Ovary (tissue), 9 donors: ENCODE measurements around the gene CUBN. TPM values are rescaled to one million over a fixed set of nuclear protein-coding genes. Genes with fewer than 3 reads are reported as not detected.

Source experiments
- DNase-seq, 5 donors: peaks; one replicate each; pipeline ENCODE4 v3.0.0-alpha.2; 2019 to 2020
- H3K27ac ChIP-seq, 2 donors: fragments of 200-600 bp; one replicate each; pipeline versions ENCODE4 v1.5.1 to v1.8.0; 2019 to 2022
- H3K27me3 ChIP-seq: fragments of 200-600 bp; one replicate; pipeline ENCODE4 v1.8.0; 2022
- H3K36me3 ChIP-seq: fragments of 200-600 bp; sonication (generic); one replicate; pipeline ENCODE4 v1.5.1; 2019
- H3K4me1 ChIP-seq: one replicate; pipeline ENCODE4 v1.8.1; 2013; ENCODE audit warnings: mild to moderate bottlenecking, moderate library complexity; ENCODE audit not compliant: insufficient read depth
- H3K4me3 ChIP-seq: fragments of 200-600 bp; sonication (generic); one replicate; pipeline ENCODE4 v1.5.1; 2017
- H3K9me3 ChIP-seq, 2 donors: fragments of 200-600 bp in 1 of 2; sonication (generic) in 1 of 2; one replicate each; pipeline versions ENCODE4 v1.5.1 to v1.8.1; 2013 to 2019; ENCODE audit warnings: mild to moderate bottlenecking in 1 of 2, moderate library complexity in 1 of 2
- EP300 ChIP-seq: sonication (generic); formaldehyde crosslinking; IDR thresholded peaks from one replicate; pipeline ENCODE4 v1.6.1; 2017; ENCODE audit warnings: antibody characterized with exemption
- POLR2A ChIP-seq: fragments of 450-650 bp; IDR thresholded peaks from one replicate; pipeline ENCODE4 v1.6.1; 2017; ENCODE audit warnings: antibody characterized with exemption, mild to moderate bottlenecking, moderate library complexity
- WGBS, 3 donors: extraction: QIAGEN DNeasy Blood & Tissue Kit in 1 of 3; methylation state at CpG; one replicate each; pipeline versions ENCODE4 v1.1.5 to v1.1.7; 2013 to 2017; 5-methylcytosine and 5-hydroxymethylcytosine counted together
- intact Hi-C, 4 donors: fragments of 100-400 bp; cut with DNase I; formaldehyde crosslinking; loops; one replicate each; pipeline versions ENCODE4 v1.11.0 to v1.15.1; 2022 to 2023
- polyA plus RNA-seq, 2 donors: library from polyadenylated mRNA; stranded (reverse); fragments of 200-250 nt in 1 of 2; fragments of 350-450 nt in 1 of 2; fragmentation: Illumina TruSeq in 1 of 2; extraction: RNeasy Lipid Tissue Mini Kit (QIAGEN cat#74804) in 1 of 2; gene quantifications; one replicate each; pipeline ENCODE4 v1.2.3, GENCODE V29; 2013 to 2014
- total RNA-seq, 7 donors: library from RNA; depleted of rRNA in 2 of 7; stranded (reverse); fragments of >200 nt in 2 of 7; fragmentation: NEBNext Ultra II Directional in 3 of 7; extraction: Animal tissue kit (Norgen Biotek cat#: 25700) in 3 of 7; gene quantifications; one replicate each; pipeline versions ENCODE4 v1.1.0 to v1.2.4, GENCODE V29; 2016 to 2023
- TF ChIP-seq, protein P1 (sequence below), 3 donors: fragments of 450-650 bp in 2 of 3; fragments of 200-600 bp in 1 of 3; IDR thresholded peaks; one replicate each; pipeline versions ENCODE4 v1.5.1 to v1.8.0; 2016 to 2022; ENCODE audit warnings: antibody characterized with exemption in 3 of 3, mild to moderate bottlenecking in 1 of 3
- donor health status: DM: no; HTN: no; CAD: no; lungs with moderate emphysema.
- donor health status: DM: no; HTN: no; CAD: no.
- donor health status: Bipolar disorder and iron deficiency.
- donor health status: DM: yes; HTN: yes; CAD: no.
- donor health status: DM: no; HTN: no; CAD: no.
- donor health status: DM: yes; HTN: yes; CAD: no.

The CUBN gene
- total and polyA plus RNA-seq, 9 donors = 1.9 to 5.8 (median 4.0) TPM

DNA sequence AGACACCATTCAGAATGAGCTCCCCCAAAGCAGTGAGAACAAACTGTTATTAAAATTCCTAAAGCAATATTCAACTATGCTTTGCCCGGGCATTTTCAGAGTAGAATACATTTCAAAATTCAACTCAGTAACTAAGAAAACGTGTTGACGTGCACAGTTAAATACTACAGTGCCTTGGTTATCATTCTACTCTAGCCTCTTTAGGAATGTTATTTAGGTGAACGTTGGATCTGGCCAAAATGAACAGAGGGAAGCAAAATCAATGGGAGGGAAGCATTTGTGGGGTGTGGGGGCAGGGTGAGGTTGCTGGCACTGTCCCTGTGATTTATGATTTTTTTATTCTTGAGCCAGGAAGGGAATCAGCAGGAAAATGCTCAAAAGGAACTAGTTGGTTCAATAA lies 339.8 kb downstream of the CUBN start:
- Histone ChIP-seq H3K4me1 (peaks cover 2% of the 10 kb centered on the region), H3K36me3 (no peaks in the 10 kb centered on the region), H3K4me3 (no peak overlapping the region), H3K27me3 (no peaks in the 10 kb centered on the region), H3K27ac (no peak overlapping the region), H3K9me3 (no peaks in the 10 kb centered on the region)
- no peak for TF ChIP-seq POLR2A
- intact Hi-C loops = no loop called here
- WGBS, 3 donors = 59 to 68% (median 61%) methylated on average over 4 of the region's 4 CpGs
- no peak for DNase-seq

DNA sequence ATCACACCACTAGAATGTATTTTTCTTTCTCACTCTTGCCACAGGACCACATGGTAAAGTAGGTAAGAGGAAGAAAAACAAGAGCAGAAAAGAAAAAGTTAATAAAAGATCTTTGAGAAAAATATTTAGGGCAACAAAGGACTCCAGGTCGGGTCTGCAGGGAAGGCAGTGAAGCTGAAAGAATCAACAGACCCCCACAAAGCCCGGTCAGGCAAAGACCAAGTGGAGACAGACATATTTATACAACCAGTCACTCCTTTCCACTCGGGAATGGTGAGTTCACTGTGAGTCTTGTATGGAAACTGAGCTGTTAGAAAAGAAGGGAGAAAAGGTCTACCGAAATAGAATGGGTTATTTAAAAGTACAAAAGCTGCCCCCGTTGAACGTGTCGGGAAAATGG lies 340.4 kb downstream of the CUBN start:
- peaks cover 2% of the 10 kb centered on the region for H3K4me1 ChIP-seq
- WGBS, 3 donors = 69 to 70% (median 70%) methylated on average over 7 of the region's 7 CpGs
- H3K4me3 ChIP-seq = no peak overlapping the region
- no peaks in the 10 kb centered on the region for H3K9me3 ChIP-seq
- intact Hi-C loops = no loop called here
- H3K27me3 ChIP-seq = no peaks in the 10 kb centered on the region
- no peak for DNase-seq
- H3K36me3 ChIP-seq = no peaks in the 10 kb centered on the region
- H3K27ac ChIP-seq = no peak overlapping the region
- TF ChIP-seq POLR2A (no peak), EP300 (no peak)
- TF ChIP-seq, protein P1, sequence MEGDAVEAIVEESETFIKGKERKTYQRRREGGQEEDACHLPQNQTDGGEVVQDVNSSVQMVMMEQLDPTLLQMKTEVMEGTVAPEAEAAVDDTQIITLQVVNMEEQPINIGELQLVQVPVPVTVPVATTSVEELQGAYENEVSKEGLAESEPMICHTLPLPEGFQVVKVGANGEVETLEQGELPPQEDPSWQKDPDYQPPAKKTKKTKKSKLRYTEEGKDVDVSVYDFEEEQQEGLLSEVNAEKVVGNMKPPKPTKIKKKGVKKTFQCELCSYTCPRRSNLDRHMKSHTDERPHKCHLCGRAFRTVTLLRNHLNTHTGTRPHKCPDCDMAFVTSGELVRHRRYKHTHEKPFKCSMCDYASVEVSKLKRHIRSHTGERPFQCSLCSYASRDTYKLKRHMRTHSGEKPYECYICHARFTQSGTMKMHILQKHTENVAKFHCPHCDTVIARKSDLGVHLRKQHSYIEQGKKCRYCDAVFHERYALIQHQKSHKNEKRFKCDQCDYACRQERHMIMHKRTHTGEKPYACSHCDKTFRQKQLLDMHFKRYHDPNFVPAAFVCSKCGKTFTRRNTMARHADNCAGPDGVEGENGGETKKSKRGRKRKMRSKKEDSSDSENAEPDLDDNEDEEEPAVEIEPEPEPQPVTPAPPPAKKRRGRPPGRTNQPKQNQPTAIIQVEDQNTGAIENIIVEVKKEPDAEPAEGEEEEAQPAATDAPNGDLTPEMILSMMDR (IDR thresholded peaks at IDR 0.05) = no peak

DNA sequence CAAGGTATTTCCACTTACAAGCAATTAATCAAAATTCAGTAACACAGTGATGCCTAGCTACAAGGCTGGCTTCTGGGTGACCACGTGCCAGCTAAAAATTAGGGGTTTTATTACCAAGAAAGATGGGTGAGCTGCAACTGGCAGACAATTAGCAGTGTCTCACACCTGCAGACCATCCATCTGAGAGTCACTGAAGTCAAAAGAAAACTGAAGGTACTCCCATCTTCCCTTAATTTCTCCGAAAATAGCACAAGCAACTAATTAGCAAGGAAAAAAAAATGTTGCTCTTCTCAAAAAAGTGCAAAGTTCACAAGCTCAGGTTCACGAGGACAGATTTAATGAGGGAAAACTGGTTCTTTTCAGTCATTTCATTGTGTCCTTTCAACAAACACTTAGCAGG lies 340.8 kb downstream of the CUBN start:
- H3K9me3 ChIP-seq = no peaks in the 10 kb centered on the region
- no peaks in the 10 kb centered on the region for H3K36me3 ChIP-seq
- TF ChIP-seq EP300 (no peak), POLR2A (no peak)
- TF ChIP-seq, protein P1 (IDR thresholded peaks at IDR 0.05) = no peak
- no peaks in the 10 kb centered on the region for H3K27me3 ChIP-seq
- H3K4me3 ChIP-seq = no peak overlapping the region
- H3K4me1 ChIP-seq = peaks cover 2% of the 10 kb centered on the region
- no peak for DNase-seq
- no peak overlapping the region for H3K27ac ChIP-seq
- 60 to 69% (median 67%) methylated on average over 3 of the region's 3 CpGs for WGBS, 3 donors
- intact Hi-C loops = no loop called here

DNA sequence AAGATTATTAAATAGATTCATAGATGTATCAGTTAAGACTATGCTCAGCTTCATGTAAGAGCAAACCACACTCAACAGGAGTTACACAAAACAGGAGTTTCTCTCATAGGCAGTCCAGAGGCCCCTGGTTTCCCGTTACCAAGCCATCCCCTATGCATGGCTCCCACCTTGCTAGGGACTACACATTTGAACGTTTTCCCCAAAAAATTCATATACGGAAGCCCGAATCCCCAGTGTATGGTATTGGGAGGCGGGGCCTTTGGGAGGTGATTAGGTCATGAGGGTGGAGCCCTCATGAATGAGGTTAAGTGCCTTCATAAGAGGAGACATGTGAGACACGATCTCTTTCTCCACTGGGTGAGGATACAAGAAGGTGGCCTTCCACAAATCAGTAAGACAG lies 341.5 kb downstream of the CUBN start:
- intact Hi-C loops = no loop called here
- DNase-seq = no peak

DNA sequence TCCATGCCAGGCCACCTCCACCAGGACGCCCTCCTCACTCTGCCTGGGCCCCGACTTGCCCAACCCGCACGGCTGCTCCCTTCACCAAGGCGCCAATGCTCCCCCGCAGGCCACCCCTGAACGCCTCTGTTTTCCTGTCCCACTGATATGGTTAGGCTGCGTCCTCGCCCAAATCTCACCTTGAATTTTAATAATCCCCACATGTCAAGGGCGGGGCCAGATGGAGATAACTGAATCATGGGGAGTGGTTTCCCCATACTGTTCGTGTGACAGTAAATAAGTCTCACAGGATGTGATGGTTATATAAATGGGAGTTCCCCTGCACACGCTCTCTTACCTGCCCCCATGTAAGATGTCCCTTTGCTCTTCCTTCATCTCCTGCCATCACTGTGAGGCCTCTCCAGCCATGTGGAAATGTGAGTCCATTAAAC lies 342.2 kb downstream of the CUBN start:
- Histone ChIP-seq H3K27ac (no peak overlapping the region), H3K4me1 (peaks cover 2% of the 10 kb centered on the region), H3K27me3 (no peaks in the 10 kb centered on the region), H3K9me3 (no peaks in the 10 kb centered on the region), H3K36me3 (no peaks in the 10 kb centered on the region), H3K4me3 (no peak overlapping the region)
- 92 to 96% (median 94%) methylated on average over 12 of the region's 12 CpGs for whole genome bisulfite sequencing, 3 donors
- TF ChIP-seq, protein P1 (IDR thresholded peaks at IDR 0.05) = no peak
- no peak for TF ChIP-seq POLR2A
- TF ChIP-seq EP300 = no peak
- no peak for DNase-seq
- intact Hi-C loops = no loop called here

More for the DNA sequence above, 341.5 kb downstream of the CUBN start:
- no peaks in the 10 kb centered on the region for H3K27me3 ChIP-seq
- TF ChIP-seq, protein P1 (IDR thresholded peaks at IDR 0.05) = no peak
- TF ChIP-seq EP300 (no peak), POLR2A (no peak)
- no peaks in the 10 kb centered on the region for H3K36me3 ChIP-seq
- WGBS, 3 donors = 94 to 98% (median 96%) methylated on average over 6 of the region's 6 CpGs
- no peak overlapping the region for H3K27ac ChIP-seq
- H3K4me1 ChIP-seq = peaks cover 2% of the 10 kb centered on the region
- H3K4me3 ChIP-seq = no peak overlapping the region
- no peaks in the 10 kb centered on the region for H3K9me3 ChIP-seq
